ENCODE measurements around the gene DNAJC1.

Gene DNAJC1

DNA sequence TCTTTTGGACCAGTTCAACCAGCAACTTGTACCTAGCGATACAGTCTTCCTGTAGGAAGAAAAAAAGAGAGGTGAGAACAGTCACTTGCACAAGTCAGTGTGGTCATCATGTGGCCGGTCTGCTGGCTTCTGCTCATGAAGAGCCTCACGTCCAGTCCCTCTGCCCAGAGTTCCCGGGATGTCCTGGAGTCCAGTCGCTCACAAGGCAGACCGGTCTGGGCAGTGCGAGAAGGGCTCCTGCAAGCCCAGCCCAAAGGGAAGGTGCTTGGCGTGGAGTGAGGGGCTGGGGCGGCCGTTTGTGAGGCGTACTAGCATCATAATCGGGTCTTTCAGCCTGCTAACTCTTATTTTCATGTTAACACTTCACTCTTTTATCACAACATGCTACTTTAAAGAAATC lies 246.8 kb downstream of the DNAJC1 start:
- TF ChIP-seq CEBPB (IDR thresholded peaks at IDR 0.05) (no peak), TAF1 (IDR thresholded peaks at IDR 0.05; ENCODE audit: low read depth) (no peak), EP300 (IDR thresholded peaks at IDR 0.05; ENCODE audit: borderline replicate concordance) (no peak), ZBTB7A (IDR thresholded peaks at IDR 0.05; ENCODE audit: low read depth) (no peak), NFIC (IDR thresholded peaks at IDR 0.05) (no peak)
- TF ChIP-seq, protein P1, sequence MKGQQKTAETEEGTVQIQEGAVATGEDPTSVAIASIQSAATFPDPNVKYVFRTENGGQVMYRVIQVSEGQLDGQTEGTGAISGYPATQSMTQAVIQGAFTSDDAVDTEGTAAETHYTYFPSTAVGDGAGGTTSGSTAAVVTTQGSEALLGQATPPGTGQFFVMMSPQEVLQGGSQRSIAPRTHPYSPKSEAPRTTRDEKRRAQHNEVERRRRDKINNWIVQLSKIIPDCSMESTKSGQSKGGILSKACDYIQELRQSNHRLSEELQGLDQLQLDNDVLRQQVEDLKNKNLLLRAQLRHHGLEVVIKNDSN (IDR thresholded peaks at IDR 0.05) = no peak

DNA sequence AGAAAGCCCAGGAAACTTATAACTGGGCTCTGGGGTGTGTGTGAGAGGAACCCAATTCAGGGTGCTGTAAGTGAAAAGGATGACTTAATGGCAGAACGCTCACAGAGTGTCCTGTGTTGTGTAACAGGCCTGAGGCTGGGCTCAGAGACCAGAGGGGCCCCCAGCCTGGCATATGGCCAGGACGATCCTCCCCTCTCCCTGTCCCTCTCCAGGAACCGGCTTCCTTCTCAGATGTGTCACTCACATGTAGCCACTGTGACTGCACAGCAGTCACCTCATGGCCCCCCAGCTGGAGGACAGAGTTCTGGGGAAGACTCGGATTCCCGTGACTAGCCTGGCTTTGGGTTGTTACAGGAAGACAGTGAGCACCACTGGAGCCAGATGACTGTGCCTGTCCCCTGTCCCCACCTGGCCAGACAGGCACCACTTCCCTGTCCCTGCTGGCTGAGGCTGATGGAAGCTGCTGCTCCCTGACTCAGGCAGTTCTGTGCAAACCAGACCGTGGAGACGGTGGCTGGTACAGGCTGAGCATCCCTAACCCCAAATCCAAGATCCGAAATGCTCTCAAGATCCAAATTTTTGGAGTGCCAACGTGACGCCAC lies 249.0 kb downstream of the DNAJC1 start:
- TF ChIP-seq ZBTB7A (IDR thresholded peaks at IDR 0.05; ENCODE audit: low read depth) (no peak), EP300 (IDR thresholded peaks at IDR 0.05; ENCODE audit: borderline replicate concordance) (no peak), CEBPB (IDR thresholded peaks at IDR 0.05) (no peak)

DNA sequence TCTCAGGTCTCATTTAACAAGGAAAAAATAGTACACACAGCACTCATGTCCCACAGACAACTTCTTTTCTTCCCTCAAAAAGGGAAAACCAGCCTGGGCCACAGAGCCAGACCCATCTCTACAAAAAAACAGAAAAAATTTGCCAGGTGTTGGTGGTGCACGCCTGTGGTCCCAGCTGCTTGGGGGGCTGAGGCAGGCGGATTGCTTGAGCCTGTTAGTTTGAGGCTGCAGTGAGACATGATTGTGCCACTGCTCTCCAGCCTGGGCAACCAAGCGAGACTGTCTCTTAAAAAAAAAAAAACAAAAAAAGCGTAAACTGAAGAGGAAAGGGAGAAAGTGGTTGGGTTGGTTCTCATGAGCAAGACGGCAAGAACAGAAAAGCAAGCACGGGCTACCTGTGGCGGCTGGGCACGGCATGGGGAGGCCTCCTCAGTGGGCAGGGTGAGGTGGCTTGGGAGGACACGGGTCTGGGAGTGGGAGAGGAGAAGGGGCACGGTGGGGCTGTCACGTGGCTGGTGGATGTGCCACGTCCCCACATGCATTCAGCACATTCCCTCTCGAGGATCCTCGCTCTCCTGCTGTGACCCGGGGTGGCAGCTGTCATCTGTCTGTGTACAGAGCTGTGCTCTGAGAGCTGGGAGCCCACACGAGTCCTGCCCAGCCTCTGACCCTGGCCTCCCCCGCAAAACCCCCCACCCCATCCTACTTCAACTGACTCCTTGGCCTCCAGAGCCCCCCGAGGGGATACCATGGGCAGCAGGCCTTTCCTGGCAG lies 249.8 kb downstream of the DNAJC1 start:
- TF ChIP-seq RAD21 (IDR thresholded peaks at IDR 0.05; ENCODE audit: low read depth) (no peak), TEAD4 (IDR thresholded peaks at IDR 0.05) (no peak), NFIC (IDR thresholded peaks at IDR 0.05) (no peak), CEBPB (IDR thresholded peaks at IDR 0.05) (no peak), EP300 (IDR thresholded peaks at IDR 0.05; ENCODE audit: borderline replicate concordance) (no peak), ZBTB7A (IDR thresholded peaks at IDR 0.05; ENCODE audit: low read depth) (no peak), YY1 (IDR thresholded peaks at IDR 0.05; ENCODE audit: low read depth) (no peak), TCF12 (IDR thresholded peaks at IDR 0.05; ENCODE audit: low read depth) (no peak), TAF1 (IDR thresholded peaks at IDR 0.05; ENCODE audit: low read depth) (no peak), FOXM1 (IDR thresholded peaks at IDR 0.05; ENCODE audit: borderline replicate concordance, low read depth) (no peak), EGR1 (IDR thresholded peaks at IDR 0.05) (no peak), MAX (IDR thresholded peaks at IDR 0.05) (peak; percentile 26; the same call in 1 of the 2 replicates), CREB1 (IDR thresholded peaks at IDR 0.05; ENCODE audit: low read depth) (no peak)
- TF ChIP-seq, protein P2, sequence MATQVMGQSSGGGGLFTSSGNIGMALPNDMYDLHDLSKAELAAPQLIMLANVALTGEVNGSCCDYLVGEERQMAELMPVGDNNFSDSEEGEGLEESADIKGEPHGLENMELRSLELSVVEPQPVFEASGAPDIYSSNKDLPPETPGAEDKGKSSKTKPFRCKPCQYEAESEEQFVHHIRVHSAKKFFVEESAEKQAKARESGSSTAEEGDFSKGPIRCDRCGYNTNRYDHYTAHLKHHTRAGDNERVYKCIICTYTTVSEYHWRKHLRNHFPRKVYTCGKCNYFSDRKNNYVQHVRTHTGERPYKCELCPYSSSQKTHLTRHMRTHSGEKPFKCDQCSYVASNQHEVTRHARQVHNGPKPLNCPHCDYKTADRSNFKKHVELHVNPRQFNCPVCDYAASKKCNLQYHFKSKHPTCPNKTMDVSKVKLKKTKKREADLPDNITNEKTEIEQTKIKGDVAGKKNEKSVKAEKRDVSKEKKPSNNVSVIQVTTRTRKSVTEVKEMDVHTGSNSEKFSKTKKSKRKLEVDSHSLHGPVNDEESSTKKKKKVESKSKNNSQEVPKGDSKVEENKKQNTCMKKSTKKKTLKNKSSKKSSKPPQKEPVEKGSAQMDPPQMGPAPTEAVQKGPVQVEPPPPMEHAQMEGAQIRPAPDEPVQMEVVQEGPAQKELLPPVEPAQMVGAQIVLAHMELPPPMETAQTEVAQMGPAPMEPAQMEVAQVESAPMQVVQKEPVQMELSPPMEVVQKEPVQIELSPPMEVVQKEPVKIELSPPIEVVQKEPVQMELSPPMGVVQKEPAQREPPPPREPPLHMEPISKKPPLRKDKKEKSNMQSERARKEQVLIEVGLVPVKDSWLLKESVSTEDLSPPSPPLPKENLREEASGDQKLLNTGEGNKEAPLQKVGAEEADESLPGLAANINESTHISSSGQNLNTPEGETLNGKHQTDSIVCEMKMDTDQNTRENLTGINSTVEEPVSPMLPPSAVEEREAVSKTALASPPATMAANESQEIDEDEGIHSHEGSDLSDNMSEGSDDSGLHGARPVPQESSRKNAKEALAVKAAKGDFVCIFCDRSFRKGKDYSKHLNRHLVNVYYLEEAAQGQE (IDR thresholded peaks at IDR 0.05; ENCODE audit: low read depth) = no peak
- TF ChIP-seq, protein P1 (IDR thresholded peaks at IDR 0.05) = peak; percentile 42; the same call in 1 of the 2 replicates

GRCh38 chr10:21751341-21752310 lies 251.9 kb downstream of the DNAJC1 start:
- no peak for TF ChIP-seq EP300 (IDR thresholded peaks at IDR 0.05; ENCODE audit: borderline replicate concordance)
- TF ChIP-seq TCF12 (IDR thresholded peaks at IDR 0.05; ENCODE audit: low read depth) = no peak
- TF ChIP-seq CREB1 (IDR thresholded peaks at IDR 0.05; ENCODE audit: low read depth) = no peak
- no peak for TF ChIP-seq MAX (IDR thresholded peaks at IDR 0.05)

DNA sequence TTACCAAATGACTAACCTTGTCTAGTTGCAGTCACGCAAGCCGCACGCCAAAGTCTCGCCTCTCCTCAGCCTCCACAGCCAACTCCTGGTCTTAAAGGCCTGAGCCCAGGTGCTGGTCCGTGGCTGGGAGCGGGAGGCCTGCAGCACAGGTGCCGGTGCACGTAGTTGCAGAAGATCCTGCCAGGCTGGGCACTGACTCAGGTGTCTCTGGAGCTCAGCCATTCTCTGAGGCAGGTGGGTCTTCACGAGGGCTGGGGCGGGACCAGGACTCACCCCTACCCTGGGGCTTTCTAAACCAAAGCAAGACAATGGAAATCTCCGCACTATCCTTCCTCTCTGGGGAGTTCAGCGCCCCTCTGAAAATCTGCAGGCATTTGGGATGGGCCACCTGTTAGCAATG lies 253.1 kb downstream of the DNAJC1 start:
- TF ChIP-seq CEBPB (IDR thresholded peaks at IDR 0.05) (no peak), CREB1 (IDR thresholded peaks at IDR 0.05; ENCODE audit: low read depth) (no peak), TEAD4 (IDR thresholded peaks at IDR 0.05) (no peak), MAX (IDR thresholded peaks at IDR 0.05) (no peak), ZBTB7A (IDR thresholded peaks at IDR 0.05; ENCODE audit: low read depth) (no peak), RAD21 (IDR thresholded peaks at IDR 0.05; ENCODE audit: low read depth) (no peak), FOXM1 (IDR thresholded peaks at IDR 0.05; ENCODE audit: borderline replicate concordance, low read depth) (no peak)
- TF ChIP-seq, protein P1 (IDR thresholded peaks at IDR 0.05) = no peak
- TF ChIP-seq, protein P2 (IDR thresholded peaks at IDR 0.05; ENCODE audit: low read depth) = no peak

Measured in Ishikawa (cell line).